C4-2B (cell line): ENCODE measurements around the gene MYO1H.

Source experiments
- ZFX ChIP-seq: fragments of 450-650 bp; IDR thresholded peaks from 2 replicates; pipeline ENCODE4 v1.6.1; 2017
- TF ChIP-seq, protein P1 (sequence below): fragments of 450-650 bp; conservative IDR thresholded peaks from 2 replicates; pipeline ENCODE4 v1.5.1; 2017; ENCODE audit warnings: mild to moderate bottlenecking

DNA sequence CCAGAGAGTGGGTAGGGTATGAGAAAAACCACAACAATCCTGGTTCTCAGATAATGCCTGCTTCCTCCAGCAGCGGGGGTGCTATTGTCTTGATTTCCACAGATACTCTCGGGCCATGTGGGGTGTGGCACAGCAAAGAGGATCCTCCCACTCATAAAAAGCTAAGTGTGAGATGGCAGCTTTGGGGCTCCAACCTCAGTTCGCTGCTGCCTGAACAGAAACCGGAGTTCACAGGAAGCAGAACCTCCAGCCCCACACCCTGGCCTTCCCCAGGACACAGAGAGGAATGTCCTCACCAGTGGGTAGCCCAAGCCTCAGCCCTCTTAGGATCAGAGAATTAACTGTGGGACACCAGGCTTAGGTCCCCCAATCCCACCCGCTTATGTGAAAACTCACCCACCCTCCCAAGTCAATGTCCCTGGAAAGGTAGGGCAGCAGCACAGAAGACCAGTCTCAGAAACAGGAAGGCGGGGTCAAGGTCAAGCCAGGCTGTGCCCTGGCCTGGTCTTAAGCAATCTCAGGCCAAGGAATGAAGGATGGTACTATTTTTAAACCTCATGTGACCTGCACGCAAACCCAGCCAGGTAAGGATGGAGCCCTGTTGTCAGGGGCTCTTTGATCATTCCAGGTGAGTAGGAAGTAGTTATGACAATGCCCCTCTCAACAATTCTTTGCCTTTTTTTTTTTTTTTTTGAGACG is 120.4 kb downstream of the MYO1H start:
- TF ChIP-seq, protein P1, sequence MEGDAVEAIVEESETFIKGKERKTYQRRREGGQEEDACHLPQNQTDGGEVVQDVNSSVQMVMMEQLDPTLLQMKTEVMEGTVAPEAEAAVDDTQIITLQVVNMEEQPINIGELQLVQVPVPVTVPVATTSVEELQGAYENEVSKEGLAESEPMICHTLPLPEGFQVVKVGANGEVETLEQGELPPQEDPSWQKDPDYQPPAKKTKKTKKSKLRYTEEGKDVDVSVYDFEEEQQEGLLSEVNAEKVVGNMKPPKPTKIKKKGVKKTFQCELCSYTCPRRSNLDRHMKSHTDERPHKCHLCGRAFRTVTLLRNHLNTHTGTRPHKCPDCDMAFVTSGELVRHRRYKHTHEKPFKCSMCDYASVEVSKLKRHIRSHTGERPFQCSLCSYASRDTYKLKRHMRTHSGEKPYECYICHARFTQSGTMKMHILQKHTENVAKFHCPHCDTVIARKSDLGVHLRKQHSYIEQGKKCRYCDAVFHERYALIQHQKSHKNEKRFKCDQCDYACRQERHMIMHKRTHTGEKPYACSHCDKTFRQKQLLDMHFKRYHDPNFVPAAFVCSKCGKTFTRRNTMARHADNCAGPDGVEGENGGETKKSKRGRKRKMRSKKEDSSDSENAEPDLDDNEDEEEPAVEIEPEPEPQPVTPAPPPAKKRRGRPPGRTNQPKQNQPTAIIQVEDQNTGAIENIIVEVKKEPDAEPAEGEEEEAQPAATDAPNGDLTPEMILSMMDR, result no peak
- no peak for TF ChIP-seq ZFX
